Hepatocyte (in vitro differentiated cells): Measurements from ENCODE around the gene TWF2. TPM values are rescaled to one million over a fixed set of nuclear protein-coding genes. Genes with fewer than 3 reads are reported as not detected.

Experiments used
- DNase-seq: peaks from one replicate; pipeline ENCODE4 v3.0.0-alpha.2; 2016; ENCODE audit warnings: low spot score
- H2AFZ ChIP-seq: fragments of 200-600 bp; sonication (generic); 2 replicates; pipeline ENCODE4 v1.6.0; 2016; ENCODE audit warnings: antibody characterized with exemption, mild to moderate bottlenecking
- H3K27ac ChIP-seq: fragments of 200-600 bp; sonication (generic); 2 replicates; pipeline ENCODE4 v1.5.1; 2016; ENCODE audit warnings: mild to moderate bottlenecking
- H3K27me3 ChIP-seq: fragments of 200-600 bp; sonication (generic); 2 replicates; pipeline ENCODE4 v1.6.1; 2016
- H3K36me3 ChIP-seq: fragments of 200-600 bp; sonication (generic); replicated peaks from 2 replicates; pipeline ENCODE4 v1.5.1; 2016; ENCODE audit warnings: low read depth; ENCODE audit not compliant: insufficient read depth
- H3K4me1 ChIP-seq: fragments of 200-600 bp; sonication (generic); 2 replicates; pipeline ENCODE4 v1.5.1; 2016; ENCODE audit warnings: mild to moderate bottlenecking, moderate library complexity; ENCODE audit not compliant: insufficient read depth
- H3K4me2 ChIP-seq: fragments of 200-600 bp; sonication (generic); 2 replicates; pipeline ENCODE4 v1.6.0; 2016
- H3K4me3 ChIP-seq: fragments of 200-600 bp; sonication (generic); 2 replicates; pipeline ENCODE4 v1.5.1; 2016; ENCODE audit warnings: mild to moderate bottlenecking
- H3K79me2 ChIP-seq: fragments of 200-600 bp; sonication (generic); 2 replicates; pipeline ENCODE4 v1.6.0; 2017; ENCODE audit warnings: mild to moderate bottlenecking
- H3K9me2 ChIP-seq: fragments of 200-600 bp; sonication (generic); replicated peaks from 2 replicates; pipeline ENCODE4 v1.6.0; 2017; ENCODE audit warnings: mild to moderate bottlenecking; ENCODE audit not compliant: insufficient read depth
- H3K9me3 ChIP-seq: fragments of 200-600 bp; sonication (generic); 2 replicates; pipeline ENCODE4 v1.5.1; 2016; ENCODE audit warnings: low read depth, mild to moderate bottlenecking
- H4K20me1 ChIP-seq: fragments of 200-600 bp; sonication (generic); 2 replicates; pipeline ENCODE4 v1.6.0; 2016; ENCODE audit warnings: mild to moderate bottlenecking; ENCODE audit not compliant: insufficient read depth, poor library complexity, severe bottlenecking
- CTCF ChIP-seq: fragments of 200-600 bp; sonication (generic); IDR thresholded peaks from 2 replicates; pipeline ENCODE4 v1.5.1; 2016; ENCODE audit warnings: antibody characterized with exemption, mild to moderate bottlenecking; ENCODE audit not compliant: poor library complexity
- EZH2 ChIP-seq: fragments of 200-600 bp; sonication (generic); IDR thresholded peaks from 2 replicates; pipeline ENCODE4 v1.6.1; 2016; ENCODE audit warnings: antibody characterized with exemption, mild to moderate bottlenecking, borderline replicate concordance
- EZH2phosphoT487 ChIP-seq: fragments of 200-600 bp; sonication (generic); IDR thresholded peaks from one replicate; pipeline ENCODE4 v1.6.1; 2018; ENCODE audit warnings: antibody characterized with exemption, mild to moderate bottlenecking, low read depth, moderate library complexity; ENCODE audit not compliant: unreplicated experiment, severe bottlenecking
- WGBS: methylation state at CpG from one replicate; pipeline ENCODE4 v1.1.6; 2016; ENCODE audit warnings: low lambda C conversion rate; ENCODE audit errors: missing lambda C conversion rate; 5-methylcytosine and 5-hydroxymethylcytosine counted together
- polyA plus RNA-seq: library from polyadenylated mRNA; unstranded; fragments of >200 nt; fragmentation: Nextera tagmentation; extraction: Ambion mirVana; gene quantifications from 2 replicates; pipeline ENCODE4 v1.2.1, GENCODE V29; 2016
- total RNA-seq: library from RNA; depleted of rRNA; stranded (reverse); fragments of >200 nt; gene quantifications from 2 replicates; pipeline ENCODE4 v1.2.3, GENCODE V29; 2014

Gene TWF2
- total and polyA plus RNA-seq, 2 experiments from 2014 or later: 47.4 to 52.5 TPM

- Histone ChIP-seq H3K36me3 (no peaks in the 10 kb centered on the region), H3K27ac (no peak overlapping the region), H3K4me3 (no peak overlapping the region), H2AFZ (no peak overlapping the region), H3K27me3 (no peaks in the 10 kb centered on the region), H3K9me3 (no peaks in the 10 kb centered on the region), H4K20me1 (no peaks in the 10 kb centered on the region), H3K4me1 (peaks cover 17% of the 10 kb centered on the region), H3K9me2 (no peaks in the 10 kb centered on the region), H3K79me2 (peaks cover under 1% of the 10 kb centered on the region), H3K4me2 (no peak overlapping the region)
- DNase-seq: no peak
- WGBS: 91% methylated on average over 18 of the region's 18 CpGs
- no peak for TF ChIP-seq CTCF
- TF ChIP-seq EZH2phosphoT487: no peak
- no peak for TF ChIP-seq EZH2
Observed at GRCh38 chr3:52193065-52193464, 45.9 kb downstream of the TWF2 start.

- TF ChIP-seq EZH2phosphoT487 (no peak), CTCF (no peak), EZH2 (no peak)
Observed at GRCh38 chr3:52191663-52192062, 47.3 kb downstream of the TWF2 start.

GRCh38 chr3:52190294-52191074 lies 48.5 kb downstream of the TWF2 start:
- DNase-seq: no peak
- TF ChIP-seq CTCF (no peak), EZH2 (no peak), EZH2phosphoT487 (no peak)
- 84% methylated on average over 9 of the region's 9 CpGs for WGBS
- Histone ChIP-seq H3K9me3 (no peaks in the 10 kb centered on the region), H3K27me3 (no peaks in the 10 kb centered on the region), H4K20me1 (no peaks in the 10 kb centered on the region), H3K4me3 (no peak overlapping the region), H3K4me1 (peaks cover 3% of the 10 kb centered on the region), H3K36me3 (no peaks in the 10 kb centered on the region), H3K9me2 (no peaks in the 10 kb centered on the region), H3K27ac (no peak overlapping the region), H3K79me2 (no peaks in the 10 kb centered on the region), H2AFZ (no peak overlapping the region), H3K4me2 (no peak overlapping the region)

More at GRCh38 chr3:52191663-52192062, 47.3 kb downstream of the TWF2 start:
- Histone ChIP-seq H3K4me2 (no peak overlapping the region), H3K9me3 (no peaks in the 10 kb centered on the region), H3K27ac (no peak overlapping the region), H3K27me3 (no peaks in the 10 kb centered on the region), H2AFZ (no peak overlapping the region), H3K4me1 (peaks cover 9% of the 10 kb centered on the region), H3K79me2 (no peaks in the 10 kb centered on the region), H4K20me1 (no peaks in the 10 kb centered on the region), H3K4me3 (no peak overlapping the region), H3K9me2 (no peaks in the 10 kb centered on the region), H3K36me3 (no peaks in the 10 kb centered on the region)
- 76% methylated on average over 4 of the region's 4 CpGs for WGBS
- no peak for DNase-seq
